Measurements from ENCODE around the gene RIOK3. TPM values are rescaled to one million over a fixed set of nuclear protein-coding genes. Genes with fewer than 3 reads are reported as not detected.

The RIOK3 gene
- total RNA-seq, 1 experiment from 2014 or later: 19.4 TPM

DNA sequence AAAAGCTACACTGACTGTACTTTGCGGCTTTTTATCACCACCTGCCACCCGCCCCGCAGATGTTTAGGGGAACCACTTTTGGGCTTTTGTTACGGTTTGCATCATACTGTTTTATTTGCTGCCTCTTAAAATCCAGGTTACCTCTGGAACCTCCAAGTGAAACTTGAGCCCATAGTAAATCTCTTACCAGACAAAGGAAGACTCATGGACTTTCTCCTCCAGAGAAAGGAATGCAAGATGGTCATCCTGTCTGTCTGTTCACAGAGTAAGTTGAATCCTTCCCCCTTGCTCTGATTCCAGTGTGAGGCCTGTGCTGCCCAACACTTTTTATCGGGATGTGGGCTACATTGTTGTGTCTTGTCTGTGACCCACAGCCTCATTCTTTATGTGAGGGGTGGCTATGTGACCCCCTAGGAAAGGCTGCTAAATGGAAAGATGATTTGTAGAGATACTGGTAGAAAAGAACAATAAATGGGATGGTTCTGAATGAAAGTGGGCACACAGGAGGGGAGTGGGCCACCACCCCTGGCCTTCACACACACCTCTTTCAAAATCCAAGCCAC is 73.5 kb downstream of the RIOK3 start (continued):
- TF ChIP-seq, protein P1, sequence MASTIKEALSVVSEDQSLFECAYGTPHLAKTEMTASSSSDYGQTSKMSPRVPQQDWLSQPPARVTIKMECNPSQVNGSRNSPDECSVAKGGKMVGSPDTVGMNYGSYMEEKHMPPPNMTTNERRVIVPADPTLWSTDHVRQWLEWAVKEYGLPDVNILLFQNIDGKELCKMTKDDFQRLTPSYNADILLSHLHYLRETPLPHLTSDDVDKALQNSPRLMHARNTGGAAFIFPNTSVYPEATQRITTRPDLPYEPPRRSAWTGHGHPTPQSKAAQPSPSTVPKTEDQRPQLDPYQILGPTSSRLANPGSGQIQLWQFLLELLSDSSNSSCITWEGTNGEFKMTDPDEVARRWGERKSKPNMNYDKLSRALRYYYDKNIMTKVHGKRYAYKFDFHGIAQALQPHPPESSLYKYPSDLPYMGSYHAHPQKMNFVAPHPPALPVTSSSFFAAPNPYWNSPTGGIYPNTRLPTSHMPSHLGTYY (CRISPR knock-in tag; IDR thresholded peaks at IDR 0.05): no peak
- TF ChIP-seq SMAD3 (CRISPR knock-in tag; IDR thresholded peaks at IDR 0.05; ENCODE audit: borderline replicate concordance): no peak

DNA sequence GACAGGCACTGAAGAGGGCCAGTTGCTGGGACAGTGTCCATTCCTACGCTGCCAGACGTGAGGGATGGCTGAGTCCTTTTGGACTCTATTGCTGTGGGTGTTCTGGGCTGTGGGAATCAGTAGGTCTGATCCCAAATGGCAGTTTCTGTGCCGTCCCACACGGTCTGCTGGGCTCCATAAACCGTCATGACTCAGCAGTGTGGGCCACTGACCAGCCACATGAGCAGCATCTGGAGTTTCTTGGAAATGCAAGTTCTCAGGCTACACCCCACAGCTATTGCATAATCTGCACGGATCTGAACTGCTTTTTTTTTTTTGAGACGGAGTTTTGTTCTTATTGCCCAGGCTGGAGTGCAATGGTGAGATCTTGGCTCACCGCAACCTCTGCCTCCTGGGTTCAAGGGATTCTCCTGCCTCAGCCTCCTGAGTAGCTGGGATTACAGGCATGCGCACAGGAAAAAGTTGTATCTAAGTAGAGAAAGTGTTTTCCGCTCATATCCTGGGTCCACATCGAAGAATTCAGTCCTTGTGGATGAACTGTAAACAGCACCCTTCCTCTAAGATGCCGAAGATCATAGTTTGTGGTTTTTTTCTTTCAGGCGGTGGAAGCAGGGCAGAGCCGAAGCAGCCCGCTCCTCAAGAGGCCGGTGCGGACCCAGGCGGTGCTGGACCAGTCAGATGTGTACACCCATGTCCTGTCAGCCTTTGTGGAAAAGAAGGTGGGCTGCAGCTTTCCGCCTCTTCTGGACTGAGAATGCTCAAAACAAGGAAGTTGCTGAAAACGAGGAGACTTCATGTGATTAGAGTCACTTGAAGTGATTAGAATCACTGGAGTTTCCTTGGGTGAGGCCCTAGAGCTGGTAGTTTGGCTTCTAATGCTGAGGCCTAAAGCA is 75.7 kb downstream of the RIOK3 start:
- no peaks in the 10 kb centered on the region for H3K4me1 Mint-ChIP-seq
- no peaks in the 10 kb centered on the region for H3K9me3 Mint-ChIP-seq
- TF ChIP-seq ZNF416 (CRISPR knock-in tag; IDR thresholded peaks at IDR 0.05) (no peak), KAT7 (CRISPR knock-in tag; IDR thresholded peaks at IDR 0.05; ENCODE audit: borderline replicate concordance) (no peak), ZNF138 (CRISPR knock-in tag; conservative IDR thresholded peaks at IDR 0.05) (no peak), IRF2 (CRISPR knock-in tag; IDR thresholded peaks at IDR 0.05; ENCODE audit: borderline replicate concordance, low read depth) (no peak), FOXJ3 (CRISPR knock-in tag; IDR thresholded peaks at IDR 0.05; ENCODE audit: borderline replicate concordance) (no peak), NR3C1 (CRISPR knock-in tag; conservative IDR thresholded peaks at IDR 0.05; ENCODE audit: low read depth) (no peak), NR1H2 (CRISPR knock-in tag; IDR thresholded peaks at IDR 0.05) (no peak), PRRX2 (CRISPR knock-in tag; IDR thresholded peaks at IDR 0.05) (no peak)
- TF ChIP-seq, protein P2, sequence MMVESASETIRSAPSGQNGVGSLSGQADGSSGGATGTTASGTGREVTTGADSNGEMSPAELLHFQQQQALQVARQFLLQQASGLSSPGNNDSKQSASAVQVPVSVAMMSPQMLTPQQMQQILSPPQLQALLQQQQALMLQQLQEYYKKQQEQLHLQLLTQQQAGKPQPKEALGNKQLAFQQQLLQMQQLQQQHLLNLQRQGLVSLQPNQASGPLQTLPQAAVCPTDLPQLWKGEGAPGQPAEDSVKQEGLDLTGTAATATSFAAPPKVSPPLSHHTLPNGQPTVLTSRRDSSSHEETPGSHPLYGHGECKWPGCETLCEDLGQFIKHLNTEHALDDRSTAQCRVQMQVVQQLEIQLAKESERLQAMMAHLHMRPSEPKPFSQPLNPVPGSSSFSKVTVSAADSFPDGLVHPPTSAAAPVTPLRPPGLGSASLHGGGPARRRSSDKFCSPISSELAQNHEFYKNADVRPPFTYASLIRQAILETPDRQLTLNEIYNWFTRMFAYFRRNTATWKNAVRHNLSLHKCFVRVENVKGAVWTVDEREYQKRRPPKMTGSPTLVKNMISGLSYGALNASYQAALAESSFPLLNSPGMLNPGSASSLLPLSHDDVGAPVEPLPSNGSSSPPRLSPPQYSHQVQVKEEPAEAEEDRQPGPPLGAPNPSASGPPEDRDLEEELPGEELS (CRISPR knock-in tag; IDR thresholded peaks at IDR 0.05): no peak
- TF ChIP-seq, protein P3, sequence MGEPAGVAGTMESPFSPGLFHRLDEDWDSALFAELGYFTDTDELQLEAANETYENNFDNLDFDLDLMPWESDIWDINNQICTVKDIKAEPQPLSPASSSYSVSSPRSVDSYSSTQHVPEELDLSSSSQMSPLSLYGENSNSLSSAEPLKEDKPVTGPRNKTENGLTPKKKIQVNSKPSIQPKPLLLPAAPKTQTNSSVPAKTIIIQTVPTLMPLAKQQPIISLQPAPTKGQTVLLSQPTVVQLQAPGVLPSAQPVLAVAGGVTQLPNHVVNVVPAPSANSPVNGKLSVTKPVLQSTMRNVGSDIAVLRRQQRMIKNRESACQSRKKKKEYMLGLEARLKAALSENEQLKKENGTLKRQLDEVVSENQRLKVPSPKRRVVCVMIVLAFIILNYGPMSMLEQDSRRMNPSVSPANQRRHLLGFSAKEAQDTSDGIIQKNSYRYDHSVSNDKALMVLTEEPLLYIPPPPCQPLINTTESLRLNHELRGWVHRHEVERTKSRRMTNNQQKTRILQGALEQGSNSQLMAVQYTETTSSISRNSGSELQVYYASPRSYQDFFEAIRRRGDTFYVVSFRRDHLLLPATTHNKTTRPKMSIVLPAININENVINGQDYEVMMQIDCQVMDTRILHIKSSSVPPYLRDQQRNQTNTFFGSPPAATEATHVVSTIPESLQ (CRISPR knock-in tag; IDR thresholded peaks at IDR 0.05): no peak
- TF ChIP-seq, protein P4, sequence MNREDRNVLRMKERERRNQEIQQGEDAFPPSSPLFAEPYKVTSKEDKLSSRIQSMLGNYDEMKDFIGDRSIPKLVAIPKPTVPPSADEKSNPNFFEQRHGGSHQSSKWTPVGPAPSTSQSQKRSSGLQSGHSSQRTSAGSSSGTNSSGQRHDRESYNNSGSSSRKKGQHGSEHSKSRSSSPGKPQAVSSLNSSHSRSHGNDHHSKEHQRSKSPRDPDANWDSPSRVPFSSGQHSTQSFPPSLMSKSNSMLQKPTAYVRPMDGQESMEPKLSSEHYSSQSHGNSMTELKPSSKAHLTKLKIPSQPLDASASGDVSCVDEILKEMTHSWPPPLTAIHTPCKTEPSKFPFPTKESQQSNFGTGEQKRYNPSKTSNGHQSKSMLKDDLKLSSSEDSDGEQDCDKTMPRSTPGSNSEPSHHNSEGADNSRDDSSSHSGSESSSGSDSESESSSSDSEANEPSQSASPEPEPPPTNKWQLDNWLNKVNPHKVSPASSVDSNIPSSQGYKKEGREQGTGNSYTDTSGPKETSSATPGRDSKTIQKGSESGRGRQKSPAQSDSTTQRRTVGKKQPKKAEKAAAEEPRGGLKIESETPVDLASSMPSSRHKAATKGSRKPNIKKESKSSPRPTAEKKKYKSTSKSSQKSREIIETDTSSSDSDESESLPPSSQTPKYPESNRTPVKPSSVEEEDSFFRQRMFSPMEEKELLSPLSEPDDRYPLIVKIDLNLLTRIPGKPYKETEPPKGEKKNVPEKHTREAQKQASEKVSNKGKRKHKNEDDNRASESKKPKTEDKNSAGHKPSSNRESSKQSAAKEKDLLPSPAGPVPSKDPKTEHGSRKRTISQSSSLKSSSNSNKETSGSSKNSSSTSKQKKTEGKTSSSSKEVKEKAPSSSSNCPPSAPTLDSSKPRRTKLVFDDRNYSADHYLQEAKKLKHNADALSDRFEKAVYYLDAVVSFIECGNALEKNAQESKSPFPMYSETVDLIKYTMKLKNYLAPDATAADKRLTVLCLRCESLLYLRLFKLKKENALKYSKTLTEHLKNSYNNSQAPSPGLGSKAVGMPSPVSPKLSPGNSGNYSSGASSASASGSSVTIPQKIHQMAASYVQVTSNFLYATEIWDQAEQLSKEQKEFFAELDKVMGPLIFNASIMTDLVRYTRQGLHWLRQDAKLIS (CRISPR knock-in tag; IDR thresholded peaks at IDR 0.05; ENCODE audit: borderline replicate concordance): no peak
- ChIA-PET POLR2A (interaction anchor here (0.7 kb wide), 1 partner anchor 18 kb away, joined by 3 read pairs; no protein-coding TSS in a partner anchor), CTCF (no interaction called here)
- ATAC-seq (no peak), DNase-seq (ENCODE audit: low spot score) (no peak)
- H3K4me3 Mint-ChIP-seq: no peak overlapping the region
- no peak overlapping the region; the same call in 1 of the 2 replicates for H3K27ac Mint-ChIP-seq
- H3K27me3 Mint-ChIP-seq (ENCODE audit: low read depth): no peaks in the 10 kb centered on the region
- peaks cover 58% of the 10 kb centered on the region for H3K36me3 Mint-ChIP-seq
